ENCODE data around the gene SCN5A. TPM values are rescaled to one million over a fixed set of nuclear protein-coding genes. Genes with fewer than 3 reads are reported as not detected.

The SCN5A gene
- total and polyA plus RNA-seq, 2 of the 8 experiments (the other 6 are each of a cell fraction or from before 2014, with no cell fraction given), result 4.8 to 11.4 TPM

DNA sequence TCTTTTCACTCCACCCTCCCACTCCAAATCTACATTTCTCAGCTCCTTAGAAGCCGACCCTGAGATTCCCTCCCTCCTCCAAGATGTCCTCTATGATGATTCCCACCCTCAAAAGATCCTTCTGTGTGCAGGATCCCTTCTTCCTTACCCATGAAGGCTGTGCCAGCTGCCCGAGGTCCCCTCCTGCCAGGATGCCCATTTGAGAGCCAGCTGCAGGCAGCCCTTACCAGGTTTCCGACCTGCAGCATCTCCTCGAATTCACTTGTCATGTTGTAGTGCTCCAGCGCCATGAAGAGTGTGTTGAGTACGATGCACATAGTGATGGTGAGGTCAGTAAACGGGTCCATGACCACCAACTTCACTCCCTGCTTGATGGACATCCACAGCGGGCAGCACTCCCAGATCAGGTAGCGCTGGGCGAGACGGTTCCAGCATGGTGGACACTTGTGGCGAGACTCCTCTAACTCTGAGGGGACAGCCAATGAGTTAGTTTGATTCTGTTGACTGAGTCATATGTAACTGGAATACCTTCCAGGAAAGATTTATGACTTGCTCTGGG lies 51.9 kb downstream of the SCN5A start (continued):
- TF ChIP-seq CHD7 (IDR thresholded peaks at IDR 0.05; ENCODE audit: insufficient replicate concordance, low read length) (no peak), RAD21 (IDR thresholded peaks at IDR 0.05 in 1 of 2, conservative IDR thresholded peaks at IDR 0.05 in 1 of 2; ENCODE audit: low read depth in 2 of 2, low read length in 2 of 2) (no peak), SP1 (IDR thresholded peaks at IDR 0.05; ENCODE audit: low read depth, low read length) (no peak), HDAC2 (IDR thresholded peaks at IDR 0.05; ENCODE audit: borderline replicate concordance in 1 of 2, low read depth in 2 of 2, low read length in 2 of 2) (no peak), SIX5 (IDR thresholded peaks at IDR 0.05; ENCODE audit: low read depth, low read length) (no peak), TAF7 (optimal IDR thresholded peaks at IDR 0.05; ENCODE audit: borderline replicate concordance, low read depth, low read length) (no peak), SAP30 (IDR thresholded peaks at IDR 0.05; ENCODE audit: insufficient read depth, insufficient replicate concordance, low read length) (no peak), FOSL1 (IDR thresholded peaks at IDR 0.05; ENCODE audit: insufficient read depth, low read depth, low read length) (no peak), SUZ12 (IDR thresholded peaks at IDR 0.05; ENCODE audit: low read length) (no peak)
